ENCODE results near the gene TMEM51.

TMEM51 gene, protein sequence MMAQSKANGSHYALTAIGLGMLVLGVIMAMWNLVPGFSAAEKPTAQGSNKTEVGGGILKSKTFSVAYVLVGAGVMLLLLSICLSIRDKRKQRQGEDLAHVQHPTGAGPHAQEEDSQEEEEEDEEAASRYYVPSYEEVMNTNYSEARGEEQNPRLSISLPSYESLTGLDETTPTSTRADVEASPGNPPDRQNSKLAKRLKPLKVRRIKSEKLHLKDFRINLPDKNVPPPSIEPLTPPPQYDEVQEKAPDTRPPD

DNA sequence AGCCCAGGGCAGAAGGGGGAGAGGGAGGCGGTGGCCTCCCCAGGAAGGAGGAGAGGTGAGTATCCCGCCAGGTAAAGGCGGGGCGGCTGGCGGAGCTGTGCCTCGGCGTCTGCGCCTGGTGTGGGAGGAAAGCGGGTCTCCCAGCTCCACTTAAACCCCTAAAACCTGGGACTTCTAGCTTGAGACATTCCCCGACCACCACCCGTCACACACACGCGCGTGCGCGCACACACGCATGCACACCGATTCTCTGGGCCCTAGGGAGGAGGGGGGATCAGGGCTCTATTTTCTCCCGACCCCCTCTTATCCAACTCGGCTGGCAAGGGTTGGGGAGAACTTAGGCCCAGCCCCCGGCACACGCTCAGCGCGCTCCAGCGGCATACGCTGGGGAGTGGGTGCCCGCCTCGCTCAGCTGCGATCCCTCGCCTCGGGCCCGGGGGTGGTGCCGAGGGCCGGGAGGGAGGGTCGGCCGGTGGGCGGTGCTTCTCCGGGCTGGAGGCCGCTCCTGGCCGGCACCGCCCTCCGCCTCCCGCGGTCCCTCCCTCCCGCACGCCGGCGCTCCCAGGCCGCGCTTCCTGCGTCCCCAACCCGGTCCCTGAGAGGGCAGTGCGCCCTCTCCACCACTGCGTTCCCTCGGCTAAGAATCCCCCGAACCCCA is at the start of gene TMEM51:
Gene TMEM51, plus strand, starts transcription at position 564 of the 658 bp plus-strand sequence. CDS start 61,341 bp downstream, outside the sequence.
- DNase-seq (ENCODE audit: low spot score), result peak; percentile 64

GRCh38 chr1:15103906-15104305 is 49.6 kb upstream of the TMEM51 start:
- DNase-seq (ENCODE audit: low spot score), result no peak

- DNase-seq (ENCODE audit: low spot score), result no peak
These were observed 48.8 kb upstream of the TMEM51 start for GRCh38 chr1:15104768-15105167.

GRCh38 chr1:15106608-15107007 is 46.9 kb upstream of the TMEM51 start:
- no peak for DNase-seq (ENCODE audit: low spot score)

DNA sequence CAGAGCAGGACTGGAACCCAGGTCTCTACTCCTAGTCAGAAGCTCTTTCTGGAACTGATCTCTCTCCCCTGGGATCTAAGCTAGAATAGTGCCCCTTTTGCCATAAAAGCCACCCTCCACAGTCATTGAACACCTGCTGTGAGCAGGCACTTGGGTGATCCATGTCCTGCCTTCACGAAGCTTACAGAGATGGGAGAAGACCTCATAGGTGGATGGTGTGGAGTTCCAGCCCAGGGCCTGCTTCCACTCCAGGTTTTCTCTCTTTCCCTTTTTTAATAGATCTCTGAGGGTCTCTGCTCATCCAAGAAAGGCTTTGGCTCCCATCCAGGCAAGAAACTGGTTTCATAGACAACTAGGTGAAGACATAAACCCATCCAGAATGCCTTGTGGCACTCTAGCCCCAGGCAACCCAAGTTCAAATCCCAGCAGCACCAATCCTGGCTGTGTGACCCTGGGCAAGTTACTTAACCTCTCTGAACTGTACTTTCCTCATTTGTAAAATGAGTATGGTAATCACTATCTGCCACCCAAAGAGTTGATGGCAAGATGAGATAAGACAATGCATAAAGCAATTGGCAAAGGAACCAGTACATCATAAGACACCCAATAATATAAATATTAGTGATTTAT is 46.4 kb upstream of the TMEM51 start:
- no peak for DNase-seq (ENCODE audit: low spot score)

GRCh38 chr1:15107911-15108310 is 45.6 kb upstream of the TMEM51 start:
- DNase-seq (ENCODE audit: low spot score), result no peak

DNA sequence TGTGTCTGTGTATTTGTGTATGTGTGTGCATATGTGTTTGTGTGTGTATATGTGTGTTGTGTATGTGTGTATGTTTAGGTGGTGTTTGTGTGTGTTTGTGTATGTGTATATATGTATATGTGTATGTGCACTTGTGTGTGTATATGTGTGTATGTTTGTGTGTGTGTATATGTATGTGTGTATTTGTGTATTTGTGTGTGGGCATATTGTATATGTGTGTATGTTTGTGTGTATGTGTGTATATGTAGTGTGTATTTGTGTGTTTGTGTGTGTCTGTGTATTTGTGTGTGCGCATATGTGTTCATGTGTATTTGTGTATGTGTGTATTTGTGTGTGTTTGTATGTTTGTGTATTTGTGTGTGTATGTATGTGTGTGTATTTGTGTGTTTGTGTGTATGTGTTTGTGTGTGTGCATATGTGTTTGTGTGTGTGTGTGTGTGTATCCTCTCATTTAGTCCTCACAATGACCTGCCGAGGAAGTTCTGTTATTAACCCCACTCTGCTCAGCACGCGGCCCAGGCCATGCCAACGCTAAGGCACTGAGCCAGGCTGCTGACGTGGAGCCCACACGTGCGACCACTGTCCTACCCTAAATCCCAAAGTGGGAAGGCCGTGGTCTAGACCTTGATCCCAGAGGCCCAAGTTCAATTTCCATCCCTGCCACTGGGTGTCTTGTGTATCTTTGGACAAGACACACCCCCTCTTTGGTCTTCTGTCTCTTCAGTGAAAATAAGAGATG is 43.2 kb upstream of the TMEM51 start:
- DNase-seq (ENCODE audit: low spot score), result no peak

- DNase-seq (ENCODE audit: low spot score), result no peak
These were observed 42.7 kb upstream of the TMEM51 start for GRCh38 chr1:15110867-15111230.

DNA sequence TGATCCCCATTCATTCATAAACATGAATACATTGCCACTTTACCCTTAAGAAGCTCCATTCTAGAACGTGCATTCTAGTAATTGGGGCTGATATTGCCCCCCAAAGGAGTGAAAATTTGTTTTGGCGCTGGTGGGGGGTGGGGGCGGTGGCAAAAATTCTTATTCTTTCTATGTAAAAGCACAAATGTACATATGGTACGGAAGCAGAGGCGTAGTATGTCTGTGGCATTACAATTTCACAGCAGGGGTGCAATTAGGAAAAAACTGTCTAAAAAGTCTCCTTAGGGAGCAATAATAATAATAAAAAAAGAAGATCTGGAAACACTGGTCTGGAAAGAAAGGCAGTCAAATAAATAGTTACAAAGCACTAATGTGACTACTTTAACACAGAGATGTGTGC is 40.4 kb upstream of the TMEM51 start:
- DNase-seq (ENCODE audit: low spot score), result no peak

- no peak for DNase-seq (ENCODE audit: low spot score)
These were observed 38.7 kb upstream of the TMEM51 start for GRCh38 chr1:15114884-15115283.

GRCh38 chr1:15115542-15116330 is 37.8 kb upstream of the TMEM51 start:
- no peak for DNase-seq (ENCODE audit: low spot score)

DNA sequence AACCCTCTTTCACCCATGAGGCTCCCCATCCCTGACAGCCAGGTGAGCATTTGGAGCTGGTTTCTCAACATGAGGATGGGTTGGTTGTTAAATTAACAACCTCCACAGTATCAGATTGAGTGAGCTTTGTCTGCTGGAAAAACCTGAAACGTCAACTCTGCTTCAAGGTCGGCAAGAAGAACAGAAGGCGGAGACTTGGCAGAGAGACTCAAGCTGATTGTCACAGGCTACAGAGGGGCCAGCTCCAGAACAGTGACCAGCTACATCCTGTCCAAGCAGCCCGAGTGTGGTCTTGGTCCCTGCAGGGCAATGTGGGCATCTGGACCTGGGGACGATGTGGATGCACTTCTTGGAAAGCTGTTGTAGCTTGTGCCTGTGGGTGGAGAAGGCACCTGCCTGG is 36.6 kb upstream of the TMEM51 start:
- DNase-seq (ENCODE audit: low spot score), result peak; percentile 39

DNA sequence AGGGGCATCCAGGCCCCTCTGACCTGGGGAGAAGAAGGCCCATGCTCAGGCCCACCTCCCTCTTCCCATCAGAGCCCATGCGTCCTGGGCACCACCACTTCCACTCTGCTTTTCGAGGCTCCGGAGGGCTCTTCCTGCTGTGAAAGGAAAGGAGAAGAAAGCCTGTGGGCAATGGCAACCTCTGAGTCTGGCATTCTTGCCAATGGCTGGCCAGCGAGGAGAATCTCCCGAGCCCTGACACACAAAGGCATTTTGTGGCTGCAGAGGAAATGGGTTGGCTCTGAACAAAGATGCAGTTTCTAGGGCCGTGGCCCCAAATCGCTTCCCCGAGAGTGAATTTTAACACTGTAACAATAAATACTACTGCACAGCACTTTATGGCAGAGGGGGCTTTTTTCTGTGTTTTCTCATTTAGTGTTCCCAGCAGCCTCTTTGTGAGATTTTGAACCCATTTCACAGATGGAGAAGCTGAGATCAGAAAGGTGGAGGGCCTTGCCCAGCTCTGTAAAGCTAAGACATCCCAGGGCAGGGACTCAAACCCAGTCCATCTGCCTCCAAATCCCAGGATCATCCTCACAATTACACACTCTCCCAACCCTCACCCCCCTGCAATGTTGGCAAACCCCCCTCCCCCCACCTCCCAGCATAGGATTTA is 35.7 kb upstream of the TMEM51 start:
- DNase-seq (ENCODE audit: low spot score), result no peak

- DNase-seq (ENCODE audit: low spot score), result no peak
These were observed 35.0 kb upstream of the TMEM51 start for GRCh38 chr1:15118579-15118978.

- DNase-seq (ENCODE audit: low spot score), result no peak
These were observed 33.1 kb upstream of the TMEM51 start for GRCh38 chr1:15120251-15120945.

DNA sequence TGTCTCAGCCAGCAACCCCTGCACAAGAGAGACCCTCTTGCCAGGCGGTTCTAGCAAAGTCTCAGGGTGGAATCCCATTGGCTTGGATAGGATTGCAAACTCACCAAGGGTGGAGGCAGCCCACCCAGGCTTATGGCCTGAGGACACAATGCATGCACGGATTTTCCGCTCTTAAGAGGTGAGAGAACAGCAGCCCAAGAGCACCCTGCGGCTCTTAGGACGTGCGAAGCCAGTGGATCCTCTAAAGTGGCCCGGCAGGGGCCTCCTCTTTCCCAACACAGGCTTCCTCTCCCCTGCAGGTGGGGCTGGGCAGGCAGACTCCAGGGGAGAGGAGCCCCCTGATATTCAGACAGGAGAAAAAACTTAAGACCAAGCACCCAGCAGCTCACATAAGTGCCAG is 31.2 kb upstream of the TMEM51 start:
- DNase-seq (ENCODE audit: low spot score), result no peak

- DNase-seq (ENCODE audit: low spot score), result no peak
These were observed 30.3 kb upstream of the TMEM51 start for GRCh38 chr1:15123270-15123669.

DNA sequence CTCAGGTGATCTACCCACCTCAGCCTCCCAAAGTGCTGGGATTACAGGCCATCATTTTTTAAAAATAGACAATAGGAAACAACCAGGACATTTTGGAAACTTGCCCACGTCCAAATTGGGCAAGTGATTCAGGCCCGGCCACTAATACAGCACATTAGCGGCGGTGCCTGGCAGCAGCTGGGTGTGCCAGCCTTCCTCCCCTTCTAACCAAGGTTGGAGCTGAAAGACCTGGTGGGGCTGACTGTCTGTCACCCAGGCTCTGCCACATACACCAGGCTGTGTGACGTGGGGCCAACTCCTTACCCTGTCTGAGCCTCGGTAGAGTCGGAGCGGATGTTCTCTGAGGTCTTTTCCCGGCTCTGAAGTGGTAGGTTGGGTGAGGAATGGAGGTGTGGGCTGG is 29.6 kb upstream of the TMEM51 start:
- DNase-seq (ENCODE audit: low spot score), result no peak

DNA sequence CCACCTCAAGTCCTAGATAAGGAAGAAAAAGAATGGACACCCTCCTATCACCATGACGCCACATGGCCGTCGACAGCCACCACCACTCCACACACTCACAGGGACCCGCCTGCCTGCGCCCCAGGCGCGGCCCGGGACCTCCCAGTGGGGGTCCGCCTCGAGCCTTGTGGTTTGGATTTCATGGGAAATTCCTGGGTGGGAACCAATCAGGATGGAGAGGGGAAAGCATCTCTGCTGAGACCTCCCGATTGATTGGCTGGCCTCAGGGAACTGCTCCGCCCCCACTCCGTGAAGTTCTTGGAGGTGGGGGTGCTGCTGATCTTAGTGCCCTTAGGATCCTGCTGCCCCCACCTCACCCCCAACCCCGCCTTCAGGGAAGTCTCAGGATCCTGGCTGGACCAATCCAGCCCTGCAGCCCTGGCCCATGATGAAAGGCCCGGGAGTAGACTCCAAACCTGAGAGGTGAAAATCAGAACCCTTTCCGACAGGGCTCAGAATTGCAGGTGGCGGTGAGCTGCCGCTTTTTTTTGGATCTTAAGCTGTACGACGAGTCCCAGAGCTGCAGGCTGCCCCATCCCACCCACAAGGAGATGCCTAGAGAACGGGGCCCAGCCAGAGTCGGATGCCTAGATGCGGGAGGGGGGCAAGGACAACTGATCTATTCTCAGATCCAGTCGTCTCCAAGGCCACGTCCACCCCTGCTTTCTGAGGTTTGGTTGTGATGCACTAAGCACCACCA is 29.0 kb upstream of the TMEM51 start:
- no peak for DNase-seq (ENCODE audit: low spot score)

GRCh38 chr1:15125101-15125745 is 28.3 kb upstream of the TMEM51 start:
- DNase-seq (ENCODE audit: low spot score), result no peak
